ENCODE results near the gene ABL1.

Gene ABL1

GRCh38 chr9:130872508-130872907 lies 37.5 kb downstream of the ABL1 start:
- DNase-seq (ENCODE audit: low spot score): no peak

- no peak for DNase-seq (ENCODE audit: low spot score)
Observed at GRCh38 chr9:130872912-130873503, 38.0 kb downstream of the ABL1 start.

GRCh38 chr9:130873966-130874365 lies 38.9 kb downstream of the ABL1 start:
- no peak for DNase-seq (ENCODE audit: low spot score)

- DNase-seq (ENCODE audit: low spot score): no peak
Observed at GRCh38 chr9:130874783-130875182, 39.7 kb downstream of the ABL1 start.

- no peak for DNase-seq (ENCODE audit: low spot score)
Observed at GRCh38 chr9:130877300-130877699, 42.2 kb downstream of the ABL1 start.

- no peak for DNase-seq (ENCODE audit: low spot score)
Observed at GRCh38 chr9:130878295-130878694, 43.2 kb downstream of the ABL1 start.

- DNase-seq (ENCODE audit: low spot score): no peak
Observed at GRCh38 chr9:130879863-130880411, 44.9 kb downstream of the ABL1 start.

GRCh38 chr9:130880599-130881220 lies 45.7 kb downstream of the ABL1 start:
- no peak for DNase-seq (ENCODE audit: low spot score)

- DNase-seq (ENCODE audit: low spot score): no peak
Observed at GRCh38 chr9:130881516-130881915, 46.5 kb downstream of the ABL1 start.

- no peak for DNase-seq (ENCODE audit: low spot score)
Observed at GRCh38 chr9:130882696-130883225, 47.7 kb downstream of the ABL1 start.

GRCh38 chr9:130883479-130883878 lies 48.4 kb downstream of the ABL1 start:
- DNase-seq (ENCODE audit: low spot score): no peak

- DNase-seq (ENCODE audit: low spot score): no peak
Observed at GRCh38 chr9:130884111-130884531, 49.1 kb downstream of the ABL1 start.

GRCh38 chr9:130884542-130885483 lies 49.8 kb downstream of the ABL1 start:
- no peak for DNase-seq (ENCODE audit: low spot score)

- DNase-seq (ENCODE audit: low spot score): no peak
Observed at GRCh38 chr9:130885484-130886375, 50.7 kb downstream of the ABL1 start.

GRCh38 chr9:130886981-130887380 lies 51.9 kb downstream of the ABL1 start:
- DNase-seq (ENCODE audit: low spot score): no peak

- no peak for DNase-seq (ENCODE audit: low spot score)
Observed at GRCh38 chr9:130887494-130888144, 52.6 kb downstream of the ABL1 start.

GRCh38 chr9:130888146-130888885 lies 53.3 kb downstream of the ABL1 start:
- no peak for DNase-seq (ENCODE audit: low spot score)

- DNase-seq (ENCODE audit: low spot score): no peak
Observed at GRCh38 chr9:130890124-130890523, 55.1 kb downstream of the ABL1 start.

- DNase-seq (ENCODE audit: low spot score): no peak
Observed at GRCh38 chr9:130890870-130891687, 56.0 kb downstream of the ABL1 start.
